G401 (cell line): ENCODE measurements around the gene SDK2. TPM values are rescaled to one million over a fixed set of nuclear protein-coding genes. Genes with fewer than 3 reads are reported as not detected.

Experiments used
- DNase-seq: peaks from one replicate; pipeline ENCODE4 v3.0.0-alpha.2; 2015; ENCODE audit warnings: low spot score
- in situ Hi-C: cut with HindIII; loops from 2 replicates; pipeline ENCODE4 v1.10.0; 2016; ENCODE audit warnings: low sequenced_read_pairs, mixed read lengths
- total RNA-seq: library from RNA; depleted of rRNA; stranded (reverse); fragments of >200 nt; shearing (Covaris generic); gene quantifications from 2 replicates; pipeline ENCODE4 v1.2.3, GENCODE V29; 2014

The SDK2 gene
- total RNA-seq, 1 experiment from 2014 or later: 0.10 TPM

- in situ Hi-C loops: no loop called here
Measured at GRCh38 chr17:73427198-73427597, 217.0 kb downstream of the SDK2 start.

DNA sequence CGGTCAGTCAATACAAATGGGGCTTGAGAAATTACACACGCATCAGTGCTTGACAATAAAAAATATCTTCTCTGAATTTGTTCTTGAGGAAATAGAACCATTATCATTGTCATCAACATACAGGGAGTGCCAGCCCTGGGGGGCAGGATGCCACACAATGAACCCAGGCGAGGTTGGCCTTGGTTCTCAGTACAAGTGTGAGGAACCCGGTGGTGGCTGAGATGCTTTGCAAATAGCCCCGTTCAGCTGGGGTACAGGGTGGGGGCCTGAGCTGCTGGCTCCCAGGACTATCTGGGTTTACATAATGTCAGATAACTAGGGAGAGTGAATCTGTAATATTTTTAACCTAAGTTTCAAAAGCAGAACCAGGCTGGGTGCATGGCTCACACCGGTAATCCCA is 219.7 kb downstream of the SDK2 start:
- no peak for DNase-seq
- in situ Hi-C loops: no loop called here

More at GRCh38 chr17:73427198-73427597, 217.0 kb downstream of the SDK2 start:
- no peak for DNase-seq

DNA sequence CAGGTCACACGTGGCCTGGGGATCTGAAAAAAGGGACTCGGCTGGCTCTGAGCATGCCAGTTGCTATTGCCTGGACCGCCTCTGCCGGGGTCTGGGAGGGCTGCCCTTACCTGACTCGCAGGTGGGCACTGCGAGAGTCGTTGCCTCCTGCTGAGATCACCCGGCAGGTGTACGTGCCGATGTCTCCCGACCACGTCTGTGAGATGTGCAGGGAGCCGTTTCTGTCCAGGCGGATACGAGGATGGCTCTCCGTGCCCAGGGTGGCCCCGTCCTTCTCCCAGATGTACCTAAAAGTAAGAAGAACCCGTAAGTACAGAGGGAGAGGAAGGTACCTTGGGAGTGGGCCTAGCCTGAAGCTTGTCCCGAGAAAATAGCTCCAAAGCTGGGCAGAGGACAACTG is 220.4 kb downstream of the SDK2 start:
- in situ Hi-C loops: no loop called here
- DNase-seq: no peak

GRCh38 chr17:73423159-73423715 is 221.0 kb downstream of the SDK2 start:
- in situ Hi-C loops: no loop called here
- no peak for DNase-seq

- in situ Hi-C loops: no loop called here
- no peak for DNase-seq
Measured at GRCh38 chr17:73422121-73422520, 222.1 kb downstream of the SDK2 start.

GRCh38 chr17:73420897-73421296 is 223.3 kb downstream of the SDK2 start:
- in situ Hi-C loops: no loop called here
- DNase-seq: no peak

DNA sequence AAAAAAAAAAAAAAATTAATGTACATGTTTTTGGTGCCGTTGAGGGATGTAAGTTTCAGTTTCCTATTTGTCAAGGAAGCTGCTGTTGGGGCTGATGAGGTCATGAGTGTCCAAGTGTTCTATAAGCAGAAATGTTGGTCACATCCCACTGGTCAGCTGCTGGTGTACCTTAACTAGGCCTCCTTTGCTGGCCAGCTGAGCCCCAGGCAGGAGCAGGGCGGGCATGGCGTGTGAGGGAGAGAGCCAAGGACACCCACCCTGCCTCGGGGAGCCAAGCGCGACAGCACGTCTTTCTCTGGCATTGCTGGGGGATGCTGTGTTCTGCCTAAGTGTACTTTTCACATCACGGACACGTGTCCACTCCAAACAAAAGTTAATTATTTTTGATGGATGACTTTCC is 224.4 kb downstream of the SDK2 start:
- in situ Hi-C loops: no loop called here
- DNase-seq: no peak

DNA sequence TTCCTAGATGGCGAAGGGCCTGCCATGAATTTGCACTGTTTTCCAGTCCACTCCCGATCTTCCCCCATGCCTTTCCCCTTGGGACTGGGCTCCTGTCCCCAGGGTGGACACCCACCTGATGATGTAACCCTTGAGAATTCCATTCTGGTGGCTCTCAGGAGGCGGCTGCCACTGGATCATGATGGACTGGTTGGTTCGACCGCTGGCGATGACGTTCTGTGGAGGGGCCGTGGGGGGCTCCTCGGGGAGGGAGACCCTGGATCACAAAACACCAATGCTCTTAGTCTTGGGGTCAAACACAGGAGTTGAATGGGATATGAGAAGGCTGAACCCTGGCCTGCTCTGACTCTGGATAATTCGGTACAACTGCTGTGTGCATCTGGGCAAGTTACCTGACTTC is 225.2 kb downstream of the SDK2 start:
- DNase-seq: no peak
- in situ Hi-C loops: no loop called here

GRCh38 chr17:73415782-73416181 is 228.5 kb downstream of the SDK2 start:
- in situ Hi-C loops: no loop called here
- DNase-seq: no peak

DNA sequence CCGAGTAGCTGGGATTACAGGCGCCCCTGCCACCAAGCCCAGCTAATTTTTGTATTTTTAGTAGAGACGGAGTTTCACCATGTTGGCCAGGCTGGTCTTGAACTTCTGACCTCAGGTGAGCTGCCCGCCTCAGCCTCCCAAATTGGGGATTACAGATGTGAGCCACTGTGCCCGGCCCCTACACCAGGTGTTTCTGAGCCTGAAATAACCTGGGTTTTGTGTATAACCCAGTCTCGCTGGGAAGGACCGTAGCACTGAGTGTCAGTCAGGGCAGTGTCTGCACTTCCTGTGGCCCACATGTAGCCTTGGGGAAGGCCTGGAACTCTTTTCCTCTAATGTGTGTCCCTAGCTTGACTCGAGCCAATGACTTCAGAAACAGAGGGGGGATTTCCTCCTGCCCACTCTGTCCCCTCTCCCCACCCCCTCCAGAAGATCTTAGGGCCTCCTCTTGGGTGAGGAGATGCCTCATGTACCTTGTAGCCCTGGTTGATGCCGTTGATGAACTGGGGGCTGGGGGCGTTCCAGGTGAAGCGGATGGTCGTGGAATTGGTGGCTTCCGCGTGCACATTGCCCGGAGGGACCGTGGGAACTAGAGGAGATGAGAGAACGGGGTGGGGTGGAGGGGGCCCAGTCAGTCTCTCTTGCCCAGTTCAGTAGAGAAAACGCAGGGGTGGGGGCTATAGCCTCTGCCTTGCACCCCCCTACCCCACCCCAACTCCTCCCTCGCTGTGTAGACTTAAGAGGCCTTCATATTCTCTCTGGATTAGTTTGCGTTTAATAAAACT is 229.9 kb downstream of the SDK2 start:
- no peak for DNase-seq
- in situ Hi-C loops: no loop called here

- in situ Hi-C loops: no loop called here
- DNase-seq: no peak
Measured at GRCh38 chr17:73412914-73413313, 231.3 kb downstream of the SDK2 start.

DNA sequence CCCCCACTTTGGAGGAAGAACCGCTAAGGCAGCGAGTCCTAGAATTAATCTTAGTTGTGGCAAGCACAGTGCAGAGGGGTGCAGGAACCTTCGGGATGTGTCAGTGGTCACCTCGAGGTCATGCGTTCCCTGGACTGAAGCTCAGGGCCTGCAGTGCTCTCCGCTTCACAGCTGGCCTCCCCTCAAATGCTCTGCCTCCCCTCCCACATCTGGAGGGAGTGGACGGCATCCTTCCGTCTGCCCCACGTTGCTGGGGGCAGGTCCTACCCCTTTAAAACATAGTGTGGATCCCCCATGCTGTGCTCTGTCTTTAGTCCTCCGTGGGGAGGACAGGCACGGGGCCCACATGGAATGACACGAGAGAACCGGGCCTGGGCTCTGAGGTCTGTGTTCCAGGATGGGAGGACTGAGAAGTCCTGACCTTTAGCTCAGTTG is 232.9 kb downstream of the SDK2 start:
- in situ Hi-C loops: no loop called here
- DNase-seq: no peak

GRCh38 chr17:73410586-73411312 is 233.5 kb downstream of the SDK2 start:
- in situ Hi-C loops: no loop called here
- no peak for DNase-seq

- no peak for DNase-seq
- in situ Hi-C loops: no loop called here
Measured at GRCh38 chr17:73404246-73404645, 240.0 kb downstream of the SDK2 start.

- in situ Hi-C loops: no loop called here
- DNase-seq: no peak
Measured at GRCh38 chr17:73402466-73402865, 241.8 kb downstream of the SDK2 start.

DNA sequence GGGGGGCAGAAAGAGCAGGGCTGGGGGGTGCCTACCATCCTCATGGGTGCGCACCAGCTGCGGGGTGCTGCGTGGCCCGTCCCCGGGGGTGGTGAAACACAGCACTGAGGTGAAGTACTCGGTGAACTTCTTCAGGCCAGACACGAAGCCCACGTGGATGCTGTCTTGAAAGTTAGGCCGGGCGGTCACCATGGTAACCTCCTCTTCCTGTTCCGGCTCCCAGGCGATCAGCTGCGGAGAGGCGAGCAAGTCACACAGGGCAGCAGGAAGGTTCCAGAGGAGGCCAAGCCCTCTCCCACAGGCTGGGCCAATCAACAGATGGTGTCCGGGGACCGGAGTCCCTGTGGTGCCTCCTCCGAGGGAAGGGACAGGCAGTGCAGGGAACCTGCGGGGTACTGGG is 242.3 kb downstream of the SDK2 start:
- DNase-seq: peak; percentile 15
- in situ Hi-C loops: no loop called here

GRCh38 chr17:73400915-73401545 is 243.2 kb downstream of the SDK2 start:
- in situ Hi-C loops: no loop called here
- no peak for DNase-seq

GRCh38 chr17:73399056-73399455 is 245.2 kb downstream of the SDK2 start:
- no peak for DNase-seq
- in situ Hi-C loops: no loop called here

DNA sequence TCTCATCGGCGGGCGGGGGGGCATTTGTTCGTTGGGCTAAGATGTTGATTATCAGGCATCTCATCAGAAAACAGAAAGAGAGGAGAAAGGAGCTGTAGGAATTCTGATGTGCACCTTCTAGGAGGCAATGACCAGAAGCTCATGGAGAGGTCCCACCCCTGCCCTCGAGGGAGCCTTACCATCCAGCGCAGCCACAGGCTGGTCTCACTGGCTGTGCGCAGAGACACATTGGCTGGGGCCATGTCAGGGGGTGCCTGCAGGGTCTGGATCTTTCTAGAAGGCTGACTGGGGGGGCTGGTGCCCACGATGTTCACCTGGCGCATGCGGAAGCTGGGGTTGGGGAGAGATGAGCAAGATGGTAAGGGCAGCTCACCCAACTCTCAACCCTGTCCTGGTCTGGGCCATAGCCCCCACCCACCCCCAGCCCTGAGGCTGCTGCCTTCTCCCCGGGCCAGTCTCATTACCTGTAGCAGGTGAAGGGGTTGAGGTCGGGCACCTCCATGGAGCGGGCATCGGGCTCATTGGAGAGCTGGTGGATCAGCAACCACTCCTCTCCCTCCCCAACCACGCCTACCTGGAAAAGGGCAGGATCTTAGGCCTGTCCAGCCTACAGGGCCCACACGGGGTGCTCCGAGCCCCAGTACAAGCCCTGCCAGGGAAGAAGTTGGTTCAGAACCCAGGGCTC is 246.2 kb downstream of the SDK2 start:
- in situ Hi-C loops: no loop called here
- DNase-seq: no peak
